Heart right ventricle (tissue), 16 donors: ENCODE data around the gene RAB35. TPM values are rescaled to one million over a fixed set of nuclear protein-coding genes. Genes with fewer than 3 reads are reported as not detected.
A peak's percentile ranks its signal among the peaks of the same experiment; 100 is the strongest.

Experiments used
- ATAC-seq, 8 donors: fragments of 200-7000 bp; cut with Tn5 transposase; one replicate each; pipeline ENCODE4 v1.9.1; 2020; ENCODE audit warnings: mild to moderate bottlenecking in 8 of 8, moderate library complexity in 8 of 8, moderate number of reproducible peaks in 1 of 8
- DNase-seq, 2 donors: peaks; one replicate each; pipeline ENCODE4 v3.0.0-alpha.2; 2020
- H3K27ac ChIP-seq, 10 donors: fragments of 200-600 bp; sonication (generic) in 2 of 10; one replicate each; pipeline versions ENCODE4 v1.5.0 to v1.8.0; 2020 to 2022; ENCODE audit warnings: mild to moderate bottlenecking in 3 of 10
- H3K27me3 ChIP-seq, 7 donors: fragments of 200-600 bp; one replicate each; pipeline ENCODE4 v1.8.0; 2021 to 2022; ENCODE audit warnings: mild to moderate bottlenecking in 2 of 7
- H3K36me3 ChIP-seq, 9 donors: fragments of 200-600 bp; sonication (generic) in 1 of 9; one replicate each; pipeline versions ENCODE4 v1.5.0 to v1.8.0; 2020 to 2022; ENCODE audit warnings: mild to moderate bottlenecking in 2 of 9
- H3K4me1 ChIP-seq, 9 donors: fragments of 200-600 bp; sonication (generic) in 1 of 9; one replicate each; pipeline versions ENCODE4 v1.5.0 to v1.8.0; 2020 to 2022; ENCODE audit warnings: mild to moderate bottlenecking in 4 of 9
- H3K4me3 ChIP-seq, 10 donors: fragments of 200-600 bp; sonication (generic) in 2 of 10; one replicate each; pipeline versions ENCODE4 v1.5.0 to v1.8.0; 2020 to 2022; ENCODE audit warnings: mild to moderate bottlenecking in 7 of 10, moderate library complexity in 2 of 10
- H3K9me3 ChIP-seq, 11 donors: fragments of 200-600 bp in 10 of 11; sonication (generic) in 2 of 11; one replicate each; pipeline versions ENCODE4 v1.5.0 to v1.8.0; 2013 to 2022; ENCODE audit warnings: mild to moderate bottlenecking in 2 of 11, control low read depth in 1 of 11, moderate library complexity in 1 of 11
- CTCF ChIP-seq, 9 donors: fragments of 200-600 bp; sonication (generic) in 2 of 9; IDR thresholded peaks; one replicate each; pipeline versions ENCODE4 v1.5.0 to v1.8.0; 2021 to 2022; ENCODE audit warnings: antibody characterized with exemption in 9 of 9, mild to moderate bottlenecking in 5 of 9, moderate library complexity in 1 of 9
- WGBS, 2 donors: extraction: QIAGEN DNeasy Blood & Tissue Kit; methylation state at CpG; one replicate each; pipeline ENCODE4 v1.1.7; 2013; ENCODE audit warnings: inconsistent platforms in 1 of 2; 5-methylcytosine and 5-hydroxymethylcytosine counted together
- intact Hi-C, 10 donors: fragments of 100-400 bp; cut with DNase I; formaldehyde crosslinking; loops; one replicate each; pipeline versions ENCODE4 v1.11.1 to v1.14.2; 2022
- polyA plus RNA-seq, 2 donors: library from polyadenylated mRNA; stranded (reverse); fragments of 200-250 nt; gene quantifications; one replicate each; pipeline ENCODE4 v1.2.3, GENCODE V29; 2013
- total RNA-seq, 10 donors: library from RNA; stranded (reverse); fragmentation: NEBNext Ultra II Directional in 3 of 10; extraction: Animal tissue kit (Norgen Biotek cat#: 25700) in 3 of 10; gene quantifications; one replicate each; pipeline versions ENCODE4 v1.2.1 to v1.2.4, GENCODE V29; 2021 to 2023
- donor health status: Arrhythmogenic right ventricular cardiomyopathy.
- donor health status: ischemic (EF 13 %, LVEDD 7.1; RV severe dilation, severe dysfunction).
- donor health status: healthy with polysubstance abuse.
- donor health status: DM: no; HTN: yes; CAD: no.
- donor health status: DM: no; HTN: no; CAD: no.
- donor health status: ischemic (EF 25% LVEDD 6.9; RV normal size, moderate dysfunction).
- donor health status: ischemic (EF 25% LVEDD 5.7; RV mildly dilated, moderate dysfunction).
- donor health status: healthy.
- donor health status: DM: yes; HTN: yes; CAD: no.
- donor health status: Ischemic cardiomyopathy.
- donor health status: ischemic (EF 35%, LVEDD 5.7; RV mildly dilated, moderate dysfunction).
- donor health status: nonischemic (EF 11% LVEDD 7.7; RV severe dilation, severe dysfunction).
- donor health status: DM: yes; HTN: yes; CAD: no.
- donor health status: PGD.
- donor health status: ischemic (EF 29% LVEDD 5.4; RV normal size, mild dysfunction).
- donor health status: nonischemic (EF 23%, LVEDD 6.1; RV moderate dilation, normal function).

Gene RAB35
- total and polyA plus RNA-seq, 12 donors: 13.3 to 33.6 (median 23.9) TPM

GRCh38 chr12:120100630-120101029, 15.9 kb downstream of the RAB35 start:
- Histone ChIP-seq H3K36me3 (peaks cover 5 to 99% (median 35%) of the 10 kb centered on the region in 9 donors), H3K9me3 (no peaks in the 10 kb centered on the region), H3K4me1 (peaks cover 11 to 55% (median 32%) of the 10 kb centered on the region in 9 donors), H3K4me3 (peak overlapping the region in 4 of 10 donors; percentile 3 to 22 (median 12)), H3K27ac (peak overlapping the region in 8 of 10 donors; percentile 19 to 69 (median 38)), H3K27me3 (no peaks in the 10 kb centered on the region)
- intact Hi-C loops: no loop called here
- 28 to 29% methylated on average over 21 of the region's 21 CpGs for WGBS, 2 donors
- DNase-seq (peak; percentile 78), ATAC-seq (peak; percentile 61 to 82 (median 77))
- TF ChIP-seq CTCF (IDR thresholded peaks at IDR 0.05): no peak

GRCh38 chr12:120099738-120100137, 16.8 kb downstream of the RAB35 start:
- no peak for TF ChIP-seq CTCF (IDR thresholded peaks at IDR 0.05)
- peaks cover 11 to 55% (median 32%) of the 10 kb centered on the region in 9 donors for H3K4me1 ChIP-seq
- peak in 1 of 8 donors; percentile 2 for ATAC-seq
- H3K4me3 ChIP-seq: no peak overlapping the region
- intact Hi-C loops: no loop called here
- WGBS, 2 donors: 90 to 95% methylated on average over 11 of the region's 11 CpGs
- H3K36me3 ChIP-seq: peaks cover 5 to 99% (median 35%) of the 10 kb centered on the region in 9 donors
- H3K27ac ChIP-seq: no peak overlapping the region
- no peaks in the 10 kb centered on the region for H3K9me3 ChIP-seq
- DNase-seq: no peak
- H3K27me3 ChIP-seq: no peaks in the 10 kb centered on the region

GRCh38 chr12:120098756-120099470, 17.6 kb downstream of the RAB35 start:
- Histone ChIP-seq H3K27me3 (no peaks in the 10 kb centered on the region), H3K27ac (no peak overlapping the region), H3K4me1 (peaks cover 11 to 52% (median 32%) of the 10 kb centered on the region in 9 donors), H3K9me3 (no peaks in the 10 kb centered on the region), H3K4me3 (no peak overlapping the region), H3K36me3 (peaks cover 5 to 100% (median 35%) of the 10 kb centered on the region in 9 donors)
- TF ChIP-seq CTCF (IDR thresholded peaks at IDR 0.05): no peak
- ATAC-seq (no peak), DNase-seq (no peak)
- WGBS, 2 donors: 95 to 97% methylated on average over 36 of the region's 36 CpGs
- intact Hi-C loops: no loop called here

- WGBS, 2 donors: 92 to 93% methylated on average over 34 of the region's 34 CpGs
- H3K36me3 ChIP-seq: peaks cover 5 to 98% (median 26%) of the 10 kb centered on the region in 9 donors
- DNase-seq: no peak
Observed at GRCh38 chr12:120096671-120097202, 19.8 kb downstream of the RAB35 start.

More at GRCh38 chr12:120096671-120097202, 19.8 kb downstream of the RAB35 start:
- Histone ChIP-seq H3K27me3 (no peaks in the 10 kb centered on the region), H3K4me3 (no peak overlapping the region), H3K9me3 (no peaks in the 10 kb centered on the region), H3K4me1 (peaks cover 8 to 39% (median 18%) of the 10 kb centered on the region in 9 donors), H3K27ac (no peak overlapping the region)
- ATAC-seq: no peak
- no peak for TF ChIP-seq CTCF (IDR thresholded peaks at IDR 0.05)
- intact Hi-C loops: no loop called here
